ENCODE data around the gene ZNF516.

Gene ZNF516

GRCh38 chr18:76364282-76365259 lies 130.5 kb downstream of the ZNF516 start:
- DNase-seq (ENCODE audit: low read depth in 3 of 3) = no peak

GRCh38 chr18:76363436-76364120 lies 131.5 kb downstream of the ZNF516 start:
- no peak for DNase-seq (ENCODE audit: low read depth in 3 of 3)

GRCh38 chr18:76362676-76363075 lies 132.4 kb downstream of the ZNF516 start:
- no peak for DNase-seq (ENCODE audit: low read depth in 3 of 3)

- no peak for DNase-seq (ENCODE audit: low read depth in 3 of 3)
Measured at GRCh38 chr18:76361219-76361618, 133.8 kb downstream of the ZNF516 start.

- no peak for DNase-seq (ENCODE audit: low read depth in 3 of 3)
Measured at GRCh38 chr18:76359909-76360308, 135.1 kb downstream of the ZNF516 start.

GRCh38 chr18:76358774-76359173 lies 136.3 kb downstream of the ZNF516 start:
- no peak for DNase-seq (ENCODE audit: low read depth in 3 of 3)

DNA sequence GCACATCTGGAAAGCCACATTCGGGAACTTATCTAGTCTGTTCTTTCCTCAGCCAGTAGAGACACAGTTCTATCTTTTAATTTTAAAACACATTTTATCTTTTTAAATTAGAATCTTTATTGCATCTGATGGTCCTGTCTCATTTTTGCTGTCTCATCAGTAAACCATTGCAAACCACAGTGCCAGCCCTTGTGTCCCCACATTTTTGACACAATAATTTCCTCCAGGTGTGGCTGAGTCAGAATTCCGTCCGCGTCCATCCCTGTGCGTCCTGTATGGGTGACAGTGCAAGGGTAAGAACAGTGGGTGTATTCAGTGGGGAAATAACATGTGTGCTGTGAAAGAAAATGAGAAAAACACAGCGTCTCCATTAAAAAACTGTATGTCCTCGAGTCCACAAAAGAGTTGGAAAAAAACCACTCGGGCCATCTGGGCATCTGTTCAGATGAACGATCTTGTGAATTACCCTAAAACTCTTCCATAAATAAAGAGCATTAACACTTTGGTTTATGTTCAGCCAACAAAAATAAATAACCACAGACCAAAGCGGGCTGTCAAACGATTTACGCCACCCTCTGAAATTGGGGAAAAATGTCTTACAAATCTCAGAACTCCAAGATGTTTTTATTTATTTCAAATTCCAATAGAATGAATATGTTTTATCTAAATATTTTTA lies 137.3 kb downstream of the ZNF516 start:
- DNase-seq (ENCODE audit: low read depth in 3 of 3) = no peak

DNA sequence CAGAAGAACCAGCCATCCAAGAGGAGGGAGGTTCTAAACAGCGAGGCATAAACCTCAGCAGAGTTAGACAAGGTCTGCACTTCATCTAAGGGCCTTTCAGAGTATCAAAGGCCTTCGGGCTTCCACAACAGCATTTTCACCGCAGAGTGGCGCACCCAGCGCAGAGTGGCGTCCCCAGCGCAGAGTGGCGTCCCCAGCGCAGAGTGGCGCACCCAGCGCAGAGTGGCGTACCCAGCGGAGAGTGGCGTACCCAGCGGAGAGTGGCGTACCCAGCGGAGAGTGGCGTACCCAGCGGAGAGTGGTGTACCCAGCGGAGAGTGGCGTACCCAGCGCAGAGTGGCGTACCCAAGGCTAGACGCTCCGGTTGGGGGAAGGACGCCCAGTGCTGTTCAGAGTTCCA lies 137.9 kb downstream of the ZNF516 start:
- DNase-seq (ENCODE audit: low read depth in 3 of 3) = no peak

DNA sequence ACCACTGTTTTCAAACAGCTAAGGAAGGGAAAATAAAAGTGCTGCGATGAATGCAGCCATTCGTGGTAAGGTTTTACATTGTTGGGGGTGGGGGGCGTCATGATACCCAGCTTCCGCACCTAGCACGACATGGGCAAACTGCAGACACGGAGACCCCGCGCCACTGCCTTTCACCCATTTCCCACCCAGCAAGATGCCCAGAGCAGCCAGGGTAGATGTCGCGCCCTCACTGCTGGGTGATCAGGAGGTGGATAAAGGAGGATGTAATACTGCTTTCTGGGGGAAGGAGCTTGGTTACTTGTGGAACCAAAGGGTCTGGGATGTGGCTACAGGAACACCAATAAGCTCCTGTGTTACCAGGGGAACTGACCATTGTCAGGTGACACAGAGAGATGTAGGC lies 138.4 kb downstream of the ZNF516 start:
- DNase-seq (ENCODE audit: low read depth in 3 of 3) = no peak

DNA sequence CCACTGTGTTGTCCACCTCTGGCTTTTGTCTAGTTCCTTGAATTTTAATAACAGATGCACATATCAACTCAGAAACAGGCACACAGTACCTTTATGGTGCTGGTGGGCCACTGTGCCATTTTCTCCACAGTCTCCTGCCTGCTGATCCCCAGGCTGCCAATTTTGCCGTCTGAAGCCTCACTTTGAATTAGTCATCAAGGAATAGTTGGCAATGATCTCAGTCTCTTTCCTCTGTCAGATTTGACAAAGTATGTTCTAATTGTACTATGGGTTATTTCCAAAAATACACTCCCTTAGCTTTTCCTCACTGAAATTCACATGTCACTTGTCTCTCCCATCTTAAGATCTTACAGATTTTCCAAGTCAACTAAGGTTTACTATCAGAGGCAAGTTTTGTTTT lies 140.7 kb downstream of the ZNF516 start:
- no peak for DNase-seq (ENCODE audit: low read depth in 3 of 3)

- no peak for DNase-seq (ENCODE audit: low read depth in 3 of 3)
Measured at GRCh38 chr18:76353500-76353899, 141.5 kb downstream of the ZNF516 start.

DNA sequence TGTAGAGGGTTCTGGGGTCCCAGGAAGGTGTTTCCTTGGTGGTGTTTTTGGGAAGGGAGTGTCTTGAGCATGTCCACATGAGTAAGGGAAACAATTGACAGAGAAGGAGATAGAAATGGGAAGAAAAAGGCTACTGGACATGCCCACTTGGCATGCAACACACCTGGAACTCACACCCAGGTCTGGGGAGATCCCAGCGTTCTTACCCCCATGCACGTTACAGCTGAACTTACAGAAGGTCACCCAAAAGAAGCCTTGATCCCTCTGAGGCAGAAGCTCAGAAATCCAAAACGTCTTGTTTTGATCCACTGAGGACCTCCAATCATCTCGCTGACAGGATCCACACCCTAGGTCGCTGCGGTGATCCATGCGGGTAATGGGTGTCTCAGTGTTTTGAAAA lies 142.0 kb downstream of the ZNF516 start:
- no peak for DNase-seq (ENCODE audit: low read depth in 3 of 3)

- DNase-seq (ENCODE audit: low read depth in 3 of 3) = no peak
Measured at GRCh38 chr18:76351961-76352581, 143.0 kb downstream of the ZNF516 start.

DNA sequence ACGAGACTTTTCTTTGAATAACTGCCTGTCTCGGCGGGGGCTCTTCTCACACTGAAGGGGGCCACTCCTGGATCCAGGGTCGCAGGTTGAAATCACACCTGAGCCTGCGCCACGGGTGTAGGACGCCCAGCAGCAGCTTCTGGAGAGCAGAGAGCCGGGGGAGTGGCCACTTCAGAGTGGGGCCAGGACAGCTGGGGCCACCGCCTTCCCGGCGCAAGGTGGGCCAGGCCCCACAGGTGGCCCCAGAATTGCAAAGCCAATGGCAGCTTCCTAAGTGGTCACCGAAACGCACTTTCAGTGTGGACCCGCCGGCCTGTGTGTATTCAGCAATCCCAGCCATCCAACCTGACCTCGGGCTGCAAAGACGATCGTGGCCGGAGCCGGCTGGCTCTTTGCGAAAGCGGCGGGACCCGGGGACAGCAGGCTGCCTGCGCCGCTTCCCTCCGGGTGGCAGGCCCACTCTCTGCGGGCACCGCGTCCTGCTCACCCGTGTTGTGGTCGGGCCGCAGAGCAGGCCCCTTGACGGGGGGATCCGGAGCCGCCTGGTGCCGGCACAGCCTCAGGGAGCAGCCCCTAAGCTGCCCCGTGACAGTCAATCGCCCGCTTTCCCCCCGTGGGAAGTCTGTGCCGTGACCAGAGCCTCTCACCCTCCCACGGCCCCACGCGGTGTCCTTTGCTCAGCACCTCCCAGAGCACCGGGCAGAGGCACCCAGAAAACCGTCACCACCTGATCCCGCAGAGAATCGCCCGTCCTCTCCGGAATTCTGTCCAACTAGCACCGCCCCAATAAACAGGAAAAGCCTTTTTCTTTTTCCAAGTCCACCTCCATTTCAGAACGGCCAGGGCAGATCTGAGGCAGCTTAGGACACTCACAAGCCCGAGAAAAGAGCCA lies 144.7 kb downstream of the ZNF516 start:
- no peak for DNase-seq (ENCODE audit: low read depth in 3 of 3)

- peak; percentile 35 to 64 (median 46) for DNase-seq (ENCODE audit: low read depth in 3 of 3)
Measured at GRCh38 chr18:76349067-76349715, 145.9 kb downstream of the ZNF516 start.

GRCh38 chr18:76348267-76349066 lies 146.6 kb downstream of the ZNF516 start:
- no peak for DNase-seq (ENCODE audit: low read depth in 3 of 3)

GRCh38 chr18:76347341-76347740 lies 147.7 kb downstream of the ZNF516 start:
- no peak for DNase-seq (ENCODE audit: low read depth in 3 of 3)

- DNase-seq (ENCODE audit: low read depth in 3 of 3) = no peak
Measured at GRCh38 chr18:76346490-76347130, 148.4 kb downstream of the ZNF516 start.

DNA sequence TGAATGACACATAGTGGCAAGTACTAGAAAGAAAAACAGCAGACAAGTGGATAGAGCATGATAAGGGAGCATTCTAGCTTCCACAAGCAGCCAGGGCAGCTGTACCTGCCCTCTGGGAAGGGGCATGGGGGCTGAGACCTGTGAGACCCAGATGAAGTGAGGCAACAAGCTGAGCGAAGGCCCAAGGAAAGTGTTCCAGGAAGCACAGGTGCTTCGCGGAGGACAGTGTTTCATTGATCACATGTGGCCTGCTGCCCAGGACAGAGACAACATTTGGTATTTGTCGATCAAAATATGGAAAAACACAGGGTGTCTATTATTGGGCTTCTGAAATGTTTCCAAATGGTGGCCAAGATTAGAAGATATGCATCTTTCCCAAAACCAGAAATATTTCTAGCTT lies 149.1 kb downstream of the ZNF516 start:
- no peak for DNase-seq (ENCODE audit: low read depth in 3 of 3)
